ENCODE measurements around the gene ATN1.
A peak's percentile ranks its signal among the peaks of the same experiment; 100 is the strongest.

The ATN1 gene

DNA sequence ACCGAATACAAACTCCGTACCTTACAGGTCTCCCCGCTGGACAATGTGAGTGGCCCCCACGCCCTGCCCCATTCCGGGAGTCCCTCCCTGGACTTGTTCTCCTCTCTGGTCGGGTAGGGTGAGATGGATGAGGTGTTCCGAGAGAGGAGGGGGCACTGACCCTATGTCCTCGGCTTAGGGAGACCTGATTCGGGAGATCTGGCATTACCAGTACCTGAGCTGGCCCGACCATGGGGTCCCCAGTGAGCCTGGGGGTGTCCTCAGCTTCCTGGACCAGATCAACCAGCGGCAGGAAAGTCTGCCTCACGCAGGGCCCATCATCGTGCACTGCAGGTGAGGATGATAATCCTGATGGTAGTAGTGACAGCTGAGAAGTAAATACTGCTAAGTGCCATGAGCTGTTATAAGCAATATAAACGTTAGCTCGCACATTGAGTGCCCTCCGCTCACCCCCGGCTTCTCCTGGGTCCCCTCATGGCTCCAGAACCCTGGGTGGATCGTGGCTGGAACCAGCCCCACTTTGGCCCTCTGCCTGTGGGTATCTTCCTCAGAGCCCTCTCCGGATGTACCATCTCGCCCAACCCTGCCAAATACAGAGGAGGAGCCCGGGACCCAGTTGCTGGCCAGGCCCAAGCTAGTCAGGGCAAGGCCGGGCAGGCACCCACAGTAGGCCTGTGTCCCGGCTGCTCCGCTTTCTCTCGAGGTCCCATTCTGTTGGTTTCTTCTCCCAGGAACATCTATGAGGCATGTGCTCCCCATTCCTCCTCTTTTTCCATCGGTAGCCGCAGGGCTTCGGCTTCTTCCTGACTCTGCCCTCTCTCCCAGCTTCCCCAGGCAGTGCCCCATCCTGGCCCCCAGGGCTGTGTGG is 30.2 kb downstream of the ATN1 start:
- DNase-seq (ENCODE audit: low read depth) = no peak

DNA sequence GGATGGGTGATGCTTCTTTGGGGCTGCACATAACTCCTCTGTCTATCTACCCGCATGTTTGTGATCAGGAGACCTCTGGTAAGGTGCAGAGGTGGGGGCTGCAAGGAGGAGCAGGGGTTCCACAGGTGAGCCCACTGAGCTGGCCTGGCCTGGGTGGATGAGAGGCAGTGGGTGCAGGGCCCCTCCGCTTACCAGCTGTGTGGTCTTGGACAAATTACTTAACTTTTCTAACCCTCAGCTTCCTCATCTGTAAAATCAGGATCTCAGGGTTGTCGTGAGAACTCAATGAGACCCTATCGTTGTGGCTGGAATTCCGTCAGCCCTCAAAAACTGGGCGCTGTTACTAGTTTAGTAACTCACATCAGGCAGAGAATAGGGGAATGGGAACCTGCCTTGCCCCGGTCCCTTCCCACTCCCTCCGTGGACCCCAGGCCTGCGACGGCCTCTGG is 30.9 kb downstream of the ATN1 start:
- DNase-seq (ENCODE audit: low read depth) = no peak

DNA sequence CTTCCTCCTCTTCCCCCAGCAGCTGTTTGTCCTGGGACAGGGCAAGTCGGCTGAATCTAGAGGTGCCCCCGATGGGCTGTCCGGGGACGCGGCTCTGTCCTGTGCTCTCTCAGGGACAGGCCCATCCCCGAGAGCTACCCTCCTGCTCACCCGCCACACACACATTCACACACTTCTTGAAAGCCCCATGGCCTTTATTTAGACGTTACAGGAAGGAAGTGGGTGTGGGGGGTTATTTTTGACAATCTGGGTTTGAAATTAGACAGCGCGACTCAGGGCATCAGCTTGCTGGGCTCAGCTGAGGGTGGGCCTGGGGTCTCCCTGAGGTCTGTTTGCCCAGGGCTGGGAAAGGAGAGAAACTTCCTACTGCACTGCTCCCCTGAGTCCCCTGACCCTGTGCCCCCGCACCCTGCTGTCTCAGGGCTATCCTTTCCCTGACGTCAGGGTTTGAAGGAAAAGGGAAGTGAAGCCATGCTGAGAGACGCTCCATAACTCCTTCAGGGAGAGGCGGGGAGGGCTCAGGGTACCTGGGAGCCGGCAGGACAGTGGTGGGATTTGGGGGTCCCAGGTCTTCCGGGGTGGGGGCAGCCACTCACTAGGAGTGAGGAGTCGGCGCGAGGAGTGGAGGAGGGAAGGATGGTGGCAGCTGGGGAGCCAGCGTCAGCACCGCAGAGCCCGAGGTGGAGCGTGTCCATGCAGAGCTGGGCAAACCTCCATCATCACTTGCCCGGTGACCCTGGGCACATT is 31.5 kb downstream of the ATN1 start:
- DNase-seq (ENCODE audit: low read depth) = no peak

DNA sequence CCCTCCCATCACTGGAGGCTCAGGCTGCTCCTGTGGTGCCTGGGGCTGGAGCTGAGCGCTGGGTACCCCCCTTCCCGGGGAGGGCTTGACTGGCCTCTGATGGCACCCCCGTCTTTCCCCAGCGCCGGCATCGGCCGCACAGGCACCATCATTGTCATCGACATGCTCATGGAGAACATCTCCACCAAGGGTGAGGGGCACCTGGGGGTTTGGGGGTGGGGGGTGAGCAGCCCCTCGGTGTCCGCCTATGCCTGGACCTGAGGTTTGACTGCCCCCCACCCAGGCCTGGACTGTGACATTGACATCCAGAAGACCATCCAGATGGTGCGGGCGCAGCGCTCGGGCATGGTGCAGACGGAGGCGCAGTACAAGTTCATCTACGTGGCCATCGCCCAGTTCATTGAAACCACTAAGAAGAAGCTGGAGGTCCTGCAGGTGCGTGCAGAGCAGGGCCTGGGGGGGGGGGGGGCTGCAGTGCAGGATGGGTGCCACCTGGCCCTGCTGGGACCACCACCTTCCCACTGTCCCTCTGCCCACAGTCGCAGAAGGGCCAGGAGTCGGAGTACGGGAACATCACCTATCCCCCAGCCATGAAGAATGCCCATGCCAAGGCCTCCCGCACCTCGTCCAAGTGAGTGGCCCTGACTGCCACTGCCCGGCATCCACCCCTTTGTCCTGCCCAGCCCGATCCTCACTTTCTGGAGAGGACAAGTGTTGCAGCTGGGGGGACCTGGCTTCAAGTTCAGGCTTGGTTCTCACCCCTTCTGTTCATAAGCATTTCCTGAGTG is 32.2 kb downstream of the ATN1 start:
- no peak for DNase-seq (ENCODE audit: low read depth)

DNA sequence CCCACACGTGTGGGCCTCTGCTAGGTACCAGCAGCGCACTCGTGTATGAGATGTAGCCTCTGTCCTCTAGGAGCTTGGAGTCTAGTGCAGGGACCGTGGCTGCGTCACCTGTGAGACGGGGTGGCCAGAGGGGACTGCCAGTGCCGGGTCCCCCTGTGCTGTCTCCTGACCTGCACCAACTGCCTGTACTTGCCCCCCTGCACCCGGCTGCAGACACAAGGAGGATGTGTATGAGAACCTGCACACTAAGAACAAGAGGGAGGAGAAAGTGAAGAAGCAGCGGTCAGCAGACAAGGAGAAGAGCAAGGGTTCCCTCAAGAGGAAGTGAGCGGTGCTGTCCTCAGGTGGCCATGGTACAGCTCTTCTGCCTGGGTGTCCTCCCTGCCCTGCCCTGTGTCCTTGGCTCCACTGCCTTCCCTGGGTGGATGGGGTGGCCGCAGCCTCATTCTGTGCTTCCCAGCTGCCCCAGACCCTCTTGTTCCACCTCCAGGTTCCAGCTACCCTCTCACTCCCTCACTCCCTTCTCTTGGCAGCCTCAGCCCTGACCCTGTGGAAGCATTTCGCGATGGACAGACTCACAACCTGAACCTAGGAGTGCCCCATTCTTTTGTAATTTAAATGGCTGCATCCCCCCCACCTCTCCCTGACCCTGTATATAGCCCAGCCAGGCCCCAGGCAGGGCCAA is 33.0 kb downstream of the ATN1 start:
- DNase-seq (ENCODE audit: low read depth) = no peak

DNA sequence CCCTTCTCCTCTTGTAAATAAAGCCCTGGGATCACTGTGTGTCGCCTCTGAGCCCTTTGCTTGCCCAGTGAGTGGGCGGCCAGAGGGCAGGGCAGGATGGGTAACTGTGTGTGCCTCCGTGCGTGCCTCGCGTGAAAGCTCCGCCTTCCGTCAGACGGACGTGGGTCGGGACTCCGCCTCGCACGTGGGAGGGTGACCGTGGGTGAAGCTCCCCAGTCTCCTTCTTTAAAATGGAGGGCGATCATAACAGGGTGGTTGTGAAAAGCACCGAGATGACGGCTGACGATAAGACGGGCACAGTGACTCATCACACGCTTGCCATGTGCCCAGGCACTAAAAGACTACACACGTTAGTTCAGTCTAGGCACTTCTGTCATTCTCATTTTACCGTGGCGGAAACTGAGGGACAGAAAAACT is 33.5 kb downstream of the ATN1 start:
- DNase-seq (ENCODE audit: low read depth) = peak; percentile 33

DNA sequence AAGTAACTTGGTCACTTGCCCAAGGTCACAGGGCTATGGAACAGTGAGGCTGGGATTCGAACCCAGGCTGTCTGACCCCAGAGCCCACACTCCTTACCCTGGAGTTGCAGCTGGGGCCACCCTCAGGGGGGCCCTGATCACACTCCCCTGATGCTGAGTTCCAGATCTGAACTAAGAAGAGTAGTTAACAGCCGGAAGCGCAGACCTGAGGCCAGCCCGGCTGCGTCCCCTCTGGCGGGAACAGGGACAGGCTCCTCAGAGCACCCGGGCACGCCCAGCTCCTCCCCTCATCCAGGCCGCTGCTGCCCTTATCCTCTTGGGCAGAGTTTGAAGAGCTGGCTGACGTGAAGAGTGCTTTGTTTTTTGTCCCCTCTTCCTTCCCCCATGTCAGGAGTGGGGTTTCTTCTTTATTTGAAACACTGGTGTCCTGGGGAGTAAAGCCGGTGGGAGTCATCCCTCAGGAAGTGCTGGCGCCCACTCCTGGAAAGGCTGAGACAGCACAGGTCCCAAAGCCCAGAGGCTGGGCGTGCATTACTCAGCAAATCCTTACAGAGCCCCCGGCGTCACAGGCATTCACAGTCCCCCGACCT is 34.0 kb downstream of the ATN1 start:
- peak; percentile 51 for DNase-seq (ENCODE audit: low read depth)

DNA sequence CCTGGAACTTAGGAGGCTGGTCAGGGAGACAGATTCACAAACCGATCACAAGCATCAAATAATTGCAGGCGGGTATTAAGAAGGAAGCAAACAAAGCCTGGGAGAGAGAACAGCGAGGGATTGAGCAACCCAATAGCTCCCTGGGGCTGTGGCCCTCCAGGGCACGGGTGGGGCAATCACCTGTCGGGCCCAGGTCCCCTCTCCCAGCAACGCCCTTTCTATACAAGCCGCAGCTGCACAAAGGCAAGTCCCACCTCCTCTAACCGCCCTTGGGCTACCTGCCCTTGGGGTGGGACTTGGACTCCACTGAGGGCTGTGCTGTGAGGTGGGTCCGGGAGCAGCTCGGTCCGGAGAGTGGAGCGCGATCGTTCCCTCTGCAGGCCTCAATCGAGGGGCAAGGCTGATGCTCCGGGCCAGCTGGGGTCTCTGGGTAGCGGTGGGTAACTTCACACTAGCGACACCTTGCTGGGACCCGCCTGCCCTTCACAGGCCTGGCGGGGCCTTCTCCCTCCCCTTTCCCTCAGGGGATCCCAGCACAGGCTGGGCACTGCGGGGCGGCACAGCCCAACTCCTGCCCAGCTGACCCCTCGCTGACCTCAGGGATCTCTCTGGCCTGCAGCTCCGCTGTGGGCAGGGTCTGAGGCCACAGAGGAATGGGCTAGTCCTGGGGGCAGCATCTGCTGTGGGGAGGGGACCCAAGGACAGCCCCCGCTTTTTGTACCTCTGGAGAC is 34.7 kb downstream of the ATN1 start:
- no peak for DNase-seq (ENCODE audit: low read depth)

DNA sequence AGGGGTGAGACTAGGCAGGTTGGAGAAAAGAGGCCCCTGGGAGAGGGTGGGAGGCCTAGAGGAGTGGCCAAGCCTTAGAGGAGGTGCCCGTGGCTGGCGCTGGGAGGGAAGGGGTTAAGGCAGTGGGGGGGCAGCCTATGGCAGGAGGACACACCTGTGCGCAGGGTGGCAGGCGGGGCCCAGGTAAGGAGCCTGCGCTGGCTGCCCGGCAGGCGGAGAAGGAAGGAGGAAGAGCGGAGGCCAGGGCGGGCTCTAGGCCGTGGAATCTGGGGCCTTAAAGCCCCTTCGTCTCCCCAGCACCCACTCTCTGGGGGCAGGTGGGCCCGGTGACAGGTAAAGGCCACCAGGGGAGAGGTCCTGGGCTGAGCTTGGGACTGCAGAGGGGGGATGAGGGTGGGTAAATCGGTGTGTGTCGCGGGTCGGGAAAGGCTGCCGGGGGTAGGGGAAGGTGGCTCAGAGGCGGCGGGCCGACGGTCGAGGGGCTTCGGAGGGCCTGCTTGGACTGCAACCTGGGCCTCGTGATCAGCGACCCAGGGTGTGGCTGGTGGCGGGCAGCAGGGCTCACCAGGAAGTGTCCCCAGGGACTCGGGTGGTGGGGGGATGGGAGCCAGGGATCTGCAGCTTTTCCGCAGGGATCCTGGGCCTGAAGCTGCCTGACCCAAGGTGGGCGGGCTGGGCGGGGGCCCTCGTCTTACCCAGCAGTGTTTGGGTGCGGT is 35.4 kb downstream of the ATN1 start:
- no peak for DNase-seq (ENCODE audit: low read depth)

DNA sequence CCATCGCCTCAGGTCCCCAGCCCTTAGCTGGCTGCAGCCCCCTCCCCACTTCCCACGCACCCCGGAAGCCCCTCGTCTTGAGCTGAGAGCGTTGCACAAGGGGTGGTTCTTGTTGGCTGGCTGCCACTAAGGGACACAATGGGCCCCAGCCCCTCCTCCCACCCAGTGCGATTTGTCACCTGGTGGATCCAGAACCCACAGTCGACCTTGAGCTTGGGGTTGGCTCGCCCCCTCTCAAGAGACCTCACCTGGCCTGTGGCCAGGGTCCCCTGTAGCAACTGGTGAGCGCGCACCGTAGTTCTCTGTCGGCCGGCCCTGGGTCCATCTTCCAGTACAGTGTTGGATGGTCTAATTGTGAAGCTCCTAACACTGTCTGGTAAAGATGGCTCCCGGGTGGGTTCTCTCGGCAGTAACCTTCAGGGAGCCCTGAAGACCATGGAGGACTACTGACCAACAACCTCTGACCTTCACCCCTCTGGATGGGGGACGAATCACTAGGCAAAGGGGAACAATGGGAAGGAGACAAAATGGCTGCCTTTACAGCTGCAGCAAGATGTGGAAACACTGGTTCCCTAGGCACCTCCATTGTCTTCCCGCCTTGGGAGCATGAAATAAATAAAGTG is 36.1 kb downstream of the ATN1 start:
- DNase-seq (ENCODE audit: low read depth) = no peak

DNA sequence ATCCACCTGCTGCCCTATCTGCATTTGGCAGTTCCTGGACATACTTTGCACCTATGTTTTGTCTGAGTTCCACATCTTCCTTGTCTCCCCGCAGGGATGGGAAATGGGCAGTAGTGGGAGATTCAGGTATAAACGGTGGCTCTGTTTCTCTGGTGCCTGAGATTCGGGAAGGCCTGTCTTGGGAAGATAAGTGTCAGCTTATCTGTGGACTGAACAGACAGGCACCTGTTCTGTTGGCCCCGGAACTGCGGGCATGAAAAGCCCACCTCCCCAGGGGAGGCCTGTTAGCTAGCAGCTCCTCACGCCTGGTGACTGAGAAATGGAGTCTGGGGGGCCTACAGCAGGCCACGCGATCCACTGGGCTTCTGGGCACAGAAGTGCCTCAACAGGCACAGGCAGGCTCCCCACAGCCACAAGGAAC is 36.9 kb downstream of the ATN1 start:
- DNase-seq (ENCODE audit: low read depth) = no peak

DNA sequence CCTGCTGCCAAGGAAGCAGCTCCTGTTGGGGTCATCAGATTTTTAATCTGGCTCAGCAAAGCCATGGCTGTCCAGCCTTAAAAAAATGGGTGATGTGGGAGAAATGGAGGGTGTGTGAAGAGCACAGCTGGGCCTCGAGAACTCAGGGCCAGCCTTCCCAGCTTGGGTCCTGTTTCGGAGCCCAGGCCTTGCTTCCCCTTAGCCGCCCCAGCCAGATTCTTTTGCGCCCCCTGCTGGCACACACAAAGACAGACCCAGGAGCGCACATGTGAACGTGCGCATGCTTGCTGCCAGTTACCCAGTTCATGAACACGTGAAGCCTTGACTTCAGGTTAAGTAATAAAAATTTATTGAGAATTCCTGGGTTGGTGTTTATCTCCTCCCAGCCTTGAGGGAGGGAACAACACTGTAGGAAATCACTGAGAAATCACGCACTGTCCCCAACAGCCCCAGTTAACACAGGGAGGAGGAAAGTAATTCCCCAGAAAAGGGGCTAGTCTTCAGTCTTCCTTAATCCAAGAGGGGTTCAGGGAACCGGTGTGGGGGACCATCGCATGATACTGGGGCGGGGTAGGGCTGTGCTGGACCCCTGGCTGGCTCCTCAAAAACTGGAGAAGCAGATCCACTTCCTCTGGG is 37.4 kb downstream of the ATN1 start:
- DNase-seq (ENCODE audit: low read depth) = no peak

DNA sequence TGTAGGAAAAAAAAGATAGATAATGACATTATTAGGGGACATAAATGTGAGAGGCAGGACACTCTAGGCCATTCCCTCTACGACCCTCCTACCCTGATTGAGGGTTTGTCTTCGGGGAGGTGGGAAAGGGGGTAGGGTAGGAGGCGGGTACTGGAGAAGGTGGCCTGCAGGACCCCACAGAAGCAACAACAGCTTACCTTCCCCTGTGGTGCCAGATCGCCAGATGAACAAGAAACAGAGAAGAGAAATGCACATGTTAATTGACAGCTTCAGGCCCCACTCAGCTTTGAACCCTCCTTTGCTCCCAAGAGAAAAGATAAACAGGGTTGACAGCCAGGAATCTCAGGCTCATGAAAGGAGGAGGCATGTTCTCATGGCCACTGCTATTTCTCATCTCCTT is 38.0 kb downstream of the ATN1 start:
- no peak for DNase-seq (ENCODE audit: low read depth)

DNA sequence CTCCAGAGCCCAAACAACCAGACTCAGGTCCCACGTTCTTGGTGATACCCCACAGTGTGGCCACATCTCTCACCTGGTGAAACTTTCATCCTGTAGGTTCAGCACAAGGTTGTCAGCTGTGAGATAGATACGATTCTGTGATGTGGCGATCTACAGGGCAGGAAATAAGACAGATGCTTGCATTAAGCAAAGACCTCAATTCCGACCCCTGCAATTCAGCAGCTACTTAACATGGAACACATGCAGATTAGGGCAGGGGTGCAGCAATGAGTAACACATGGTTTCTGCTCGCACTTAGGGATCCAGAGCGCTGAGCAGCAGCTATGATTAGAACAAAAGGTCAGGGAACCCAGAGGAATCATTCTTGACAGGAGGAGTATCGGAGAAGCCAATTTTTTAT is 38.6 kb downstream of the ATN1 start:
- DNase-seq (ENCODE audit: low read depth) = no peak

DNA sequence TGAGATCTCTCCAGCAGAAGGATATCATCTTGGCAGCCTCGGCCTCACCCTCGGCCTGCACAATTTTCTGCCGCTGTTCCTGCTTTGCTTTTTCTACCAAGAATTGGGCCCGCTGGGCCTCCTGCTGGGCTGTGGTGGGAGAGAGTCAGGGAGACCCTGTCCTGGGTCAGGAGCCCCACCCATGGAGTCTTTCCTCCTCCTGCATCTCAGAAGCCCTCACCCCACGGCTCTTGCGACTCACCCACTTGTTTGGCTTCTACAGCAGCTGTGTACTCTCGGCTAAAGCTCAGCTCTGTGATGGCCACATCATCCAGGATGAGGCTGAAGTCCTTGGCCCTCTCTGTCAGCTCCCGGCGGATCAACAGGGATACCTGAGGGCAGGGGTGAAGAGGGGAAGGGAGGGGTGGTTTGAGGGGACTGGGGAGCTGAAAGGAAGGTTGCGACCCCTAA is 39.9 kb downstream of the ATN1 start:
- DNase-seq (ENCODE audit: low read depth) = no peak

DNA sequence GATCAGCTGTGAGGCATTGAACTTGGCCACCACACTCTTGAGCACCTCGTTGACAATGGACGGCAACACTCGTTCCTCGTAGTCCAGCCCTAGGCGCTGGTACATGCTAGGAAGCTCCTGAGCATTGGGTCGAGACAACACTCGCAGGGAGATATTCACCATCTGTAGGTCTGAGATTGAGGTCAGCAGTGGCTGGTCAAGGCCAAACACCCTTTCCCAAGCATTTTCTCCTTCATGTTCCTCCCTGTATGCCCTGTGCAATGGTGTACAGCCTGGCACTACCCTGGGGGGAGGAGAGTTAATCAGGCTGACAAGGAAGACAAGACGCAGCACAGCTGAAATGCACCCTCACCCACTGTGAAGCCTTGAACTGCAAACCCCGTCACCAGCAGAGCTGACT is 40.7 kb downstream of the ATN1 start:
- DNase-seq (ENCODE audit: low read depth) = no peak

DNA sequence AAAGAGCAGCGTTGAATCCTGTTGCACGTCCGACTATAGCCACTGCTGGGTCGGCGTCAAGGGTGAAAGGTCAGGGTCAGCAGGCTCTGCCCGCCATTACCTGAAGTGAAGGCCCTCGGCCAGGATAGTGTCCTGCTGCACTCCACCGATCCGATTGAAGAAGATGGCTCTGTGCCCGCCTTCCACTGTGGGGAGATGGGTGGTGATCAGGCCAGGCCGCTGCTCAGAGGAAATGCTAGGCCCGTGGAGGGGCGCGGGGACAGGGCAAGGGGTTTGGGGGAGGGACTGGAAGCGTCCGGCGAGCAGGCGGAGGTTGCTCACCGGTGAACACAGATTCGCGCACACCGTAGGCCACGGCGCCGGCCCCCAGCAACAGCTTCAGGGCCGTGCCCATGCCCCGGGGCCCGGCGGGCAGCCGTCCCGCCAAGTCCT is 42.4 kb downstream of the ATN1 start:
- no peak for DNase-seq (ENCODE audit: low read depth)

DNA sequence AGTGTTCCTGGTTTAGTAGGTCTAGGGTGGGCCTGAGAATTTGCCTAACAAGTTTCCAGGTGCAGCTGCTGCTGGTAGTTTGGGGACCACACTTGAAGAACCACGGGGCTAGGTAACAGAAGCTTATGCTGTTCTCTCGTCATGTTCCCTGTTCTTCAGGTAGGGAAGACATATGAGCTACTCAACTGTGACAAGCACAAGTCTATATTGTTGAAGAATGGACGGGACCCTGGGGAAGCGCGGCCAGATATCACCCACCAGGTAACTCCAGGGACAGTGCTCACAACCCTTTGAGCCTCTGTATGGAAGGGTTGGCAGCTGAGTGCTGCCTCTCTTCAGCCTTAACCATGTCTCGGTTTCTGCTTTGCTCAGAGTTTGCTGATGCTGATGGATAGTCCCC is 46.4 kb downstream of the ATN1 start:
- DNase-seq (ENCODE audit: low read depth) = no peak
